ENCODE measurements around the gene SULT1E1.

SULT1E1 gene

DNA sequence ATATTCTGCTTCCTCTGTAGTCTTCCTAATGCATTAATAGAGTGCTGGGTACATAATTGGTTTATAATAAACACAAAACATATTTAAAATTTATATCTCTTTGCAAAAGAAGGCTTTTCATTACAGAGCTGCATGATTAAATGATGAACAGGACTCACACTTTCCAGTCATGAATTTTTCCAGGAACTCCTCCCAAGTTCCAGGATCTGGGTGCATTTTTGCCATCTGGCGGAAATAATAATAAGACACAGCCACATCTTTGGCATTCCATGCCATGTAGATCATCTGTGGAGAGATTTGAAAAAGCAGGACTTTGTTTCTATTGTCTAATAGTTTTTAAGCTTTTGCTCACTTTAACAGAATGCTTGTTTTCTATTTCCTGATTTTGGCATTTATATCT is 59.3 kb downstream of the SULT1E1 start:
- Mint-ChIP-seq H3K27me3 (no peaks in the 10 kb centered on the region), H3K4me3 (no peak overlapping the region), H3K9me3 (no peaks in the 10 kb centered on the region), H3K27ac (no peak overlapping the region), H3K36me3 (no peaks in the 10 kb centered on the region), H3K4me1 (no peaks in the 10 kb centered on the region)
- CTCF ChIA-PET, result no interaction called here
- DNase-seq, result no peak

DNA sequence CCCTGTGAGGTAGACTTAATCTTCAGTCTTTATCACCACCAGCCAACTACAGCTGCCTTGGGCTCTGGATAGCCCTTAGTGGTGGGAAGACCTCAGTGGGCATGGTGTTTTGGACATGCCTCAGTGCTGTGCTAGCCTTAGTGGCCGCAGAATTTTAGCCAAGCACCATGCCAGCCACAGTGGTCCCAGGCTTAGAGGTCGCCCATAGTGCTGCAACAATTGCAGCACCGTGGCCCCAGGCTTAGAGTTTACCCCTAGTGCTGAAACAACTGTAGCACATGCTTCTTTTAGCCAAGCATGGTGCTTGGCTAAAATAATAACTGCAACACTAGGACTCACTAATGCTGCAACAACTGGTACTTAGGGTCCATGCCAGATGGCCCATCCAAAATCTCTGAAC is 60.6 kb downstream of the SULT1E1 start:
- DNase-seq, result no peak
- CTCF ChIA-PET, result no interaction called here
- no peaks in the 10 kb centered on the region for H3K36me3 Mint-ChIP-seq
- H3K27ac Mint-ChIP-seq, result no peak overlapping the region
- H3K4me3 Mint-ChIP-seq, result no peak overlapping the region
- H3K9me3 Mint-ChIP-seq, result no peaks in the 10 kb centered on the region
- H3K27me3 Mint-ChIP-seq, result no peaks in the 10 kb centered on the region
- no peaks in the 10 kb centered on the region for H3K4me1 Mint-ChIP-seq

GRCh38 chr4:69793732-69794131 is 66.2 kb downstream of the SULT1E1 start:
- H3K4me1 Mint-ChIP-seq, result no peaks in the 10 kb centered on the region
- no peaks in the 10 kb centered on the region for H3K27me3 Mint-ChIP-seq
- no peaks in the 10 kb centered on the region for H3K9me3 Mint-ChIP-seq
- DNase-seq, result no peak
- no peak overlapping the region for H3K4me3 Mint-ChIP-seq
- no peaks in the 10 kb centered on the region for H3K36me3 Mint-ChIP-seq
- no peak overlapping the region for H3K27ac Mint-ChIP-seq
- CTCF ChIA-PET, result interaction anchor here (1.3 kb wide), 1 partner anchor 30 kb away, joined by 5 read pairs; no protein-coding TSS in a partner anchor
